Nephron (organoid): ENCODE data around the gene SSH3.

Experiments
- H3K27ac Mint-ChIP-seq, 3 experiments: 2 replicates each; pipeline ENCODE4 v1.8.0; 2020; ENCODE audit warnings: mixed read lengths in 3 of 3, mild to moderate bottlenecking in 2 of 3, moderate library complexity in 1 of 3
- H3K27me3 Mint-ChIP-seq: 2 replicates; pipeline ENCODE4 v1.8.0; 2021; ENCODE audit warnings: low read depth, mild to moderate bottlenecking, moderate library complexity, mixed read lengths
- H3K36me3 Mint-ChIP-seq: 2 replicates; pipeline ENCODE4 v1.8.0; 2020; ENCODE audit warnings: low read depth, mixed read lengths
- H3K4me1 Mint-ChIP-seq: 2 replicates; pipeline ENCODE4 v1.8.0; 2020; ENCODE audit warnings: mixed read lengths
- H3K4me3 Mint-ChIP-seq, 3 experiments: 2 replicates each; pipeline ENCODE4 v1.8.0; 2020; ENCODE audit warnings: mild to moderate bottlenecking in 3 of 3, mixed read lengths in 3 of 3, moderate library complexity in 2 of 3
- H3K9me3 Mint-ChIP-seq: 2 replicates; pipeline ENCODE4 v1.8.0; 2020; ENCODE audit warnings: mixed read lengths
- CTCF ChIP-seq, 3 experiments: fragments of 200-600 bp; sonication (generic); IDR thresholded peaks; one replicate each; pipeline ENCODE4 v1.5.0; 2021; ENCODE audit warnings: antibody characterized with exemption in 3 of 3; ENCODE audit not compliant: unreplicated experiment in 3 of 3

Gene SSH3

GRCh38 chr11:67353317-67354074 is 50.2 kb downstream of the SSH3 start, which contains the start of gene POLD4:
TSS of gene POLD4 (minus strand) at chr11:67353546. CDS start at chr11:67353399, 147 bp downstream.
- Mint-ChIP-seq H3K36me3 (no peaks in the 10 kb centered on the region), H3K9me3 (no peaks in the 10 kb centered on the region), H3K4me1 (peaks cover 49% of the 10 kb centered on the region), H3K4me3 (peak within 1 kb of the TSS; percentile 88 to 92 (median 88)), H3K27me3 (no peaks in the 10 kb centered on the region), H3K27ac (peak within 1 kb of the TSS; percentile 97 to 98 (median 97))
- TF ChIP-seq CTCF (IDR thresholded peaks at IDR 0.05; ENCODE audit: unreplicated experiment in 3 of 3): no peak

- Mint-ChIP-seq H3K27ac (peak overlapping the region; percentile 97 to 98 (median 97)), H3K27me3 (peaks cover 4% of the 10 kb centered on the region), H3K4me1 (peaks cover 50% of the 10 kb centered on the region)
Measured at GRCh38 chr11:67354075-67355022, 51.0 kb downstream of the SSH3 start.

GRCh38 chr11:67355023-67355793 is 51.9 kb downstream of the SSH3 start:
- H3K4me3 Mint-ChIP-seq: peak overlapping the region; percentile 54 to 88 (median 88)
- TF ChIP-seq CTCF (IDR thresholded peaks at IDR 0.05; ENCODE audit: unreplicated experiment in 3 of 3): no peak
- peaks cover 4% of the 10 kb centered on the region for H3K27me3 Mint-ChIP-seq
- no peaks in the 10 kb centered on the region for H3K9me3 Mint-ChIP-seq
- H3K4me1 Mint-ChIP-seq: peaks cover 50% of the 10 kb centered on the region
- no peaks in the 10 kb centered on the region for H3K36me3 Mint-ChIP-seq
- H3K27ac Mint-ChIP-seq: peak overlapping the region; percentile 97 to 98 (median 97)

More at GRCh38 chr11:67354075-67355022, 51.0 kb downstream of the SSH3 start:
- H3K9me3 Mint-ChIP-seq: no peaks in the 10 kb centered on the region
- TF ChIP-seq CTCF (IDR thresholded peaks at IDR 0.05; ENCODE audit: unreplicated experiment in 3 of 3): no peak
- H3K36me3 Mint-ChIP-seq: no peaks in the 10 kb centered on the region
- H3K4me3 Mint-ChIP-seq: peak overlapping the region; percentile 88 to 92 (median 88)

GRCh38 chr11:67355794-67356386 is 52.6 kb downstream of the SSH3 start:
- peaks cover 50% of the 10 kb centered on the region for H3K4me1 Mint-ChIP-seq
- H3K27me3 Mint-ChIP-seq: peaks cover 4% of the 10 kb centered on the region
- H3K27ac Mint-ChIP-seq: peak overlapping the region; percentile 59 to 97 (median 84)
- no peak for TF ChIP-seq CTCF (IDR thresholded peaks at IDR 0.05; ENCODE audit: unreplicated experiment in 3 of 3)
- H3K4me3 Mint-ChIP-seq: peak overlapping the region in 1 of 3 experiments; percentile 37
- no peaks in the 10 kb centered on the region for H3K36me3 Mint-ChIP-seq
- H3K9me3 Mint-ChIP-seq: no peaks in the 10 kb centered on the region

- H3K4me1 Mint-ChIP-seq: peaks cover 46% of the 10 kb centered on the region
- H3K36me3 Mint-ChIP-seq: no peaks in the 10 kb centered on the region
- peaks cover 4% of the 10 kb centered on the region for H3K27me3 Mint-ChIP-seq
- H3K27ac Mint-ChIP-seq: peak overlapping the region; percentile 70 to 97 (median 88)
- no peak for TF ChIP-seq CTCF (IDR thresholded peaks at IDR 0.05; ENCODE audit: unreplicated experiment in 3 of 3)
- peak overlapping the region; percentile 31 to 44 (median 43) for H3K4me3 Mint-ChIP-seq
- no peaks in the 10 kb centered on the region for H3K9me3 Mint-ChIP-seq
Measured at GRCh38 chr11:67356387-67356863, 53.1 kb downstream of the SSH3 start.
